Measurements from ENCODE around the gene LRP1-AS. TPM values are rescaled to one million over a fixed set of nuclear protein-coding genes. Genes with fewer than 3 reads are reported as not detected.
A peak's percentile ranks its signal among the peaks of the same experiment; 100 is the strongest.

LRP1-AS gene
- total and polyA plus RNA-seq, 10 of the 15 experiments (the other 5 are each of a cell fraction or from before 2014, with no cell fraction given), result not detected

DNA sequence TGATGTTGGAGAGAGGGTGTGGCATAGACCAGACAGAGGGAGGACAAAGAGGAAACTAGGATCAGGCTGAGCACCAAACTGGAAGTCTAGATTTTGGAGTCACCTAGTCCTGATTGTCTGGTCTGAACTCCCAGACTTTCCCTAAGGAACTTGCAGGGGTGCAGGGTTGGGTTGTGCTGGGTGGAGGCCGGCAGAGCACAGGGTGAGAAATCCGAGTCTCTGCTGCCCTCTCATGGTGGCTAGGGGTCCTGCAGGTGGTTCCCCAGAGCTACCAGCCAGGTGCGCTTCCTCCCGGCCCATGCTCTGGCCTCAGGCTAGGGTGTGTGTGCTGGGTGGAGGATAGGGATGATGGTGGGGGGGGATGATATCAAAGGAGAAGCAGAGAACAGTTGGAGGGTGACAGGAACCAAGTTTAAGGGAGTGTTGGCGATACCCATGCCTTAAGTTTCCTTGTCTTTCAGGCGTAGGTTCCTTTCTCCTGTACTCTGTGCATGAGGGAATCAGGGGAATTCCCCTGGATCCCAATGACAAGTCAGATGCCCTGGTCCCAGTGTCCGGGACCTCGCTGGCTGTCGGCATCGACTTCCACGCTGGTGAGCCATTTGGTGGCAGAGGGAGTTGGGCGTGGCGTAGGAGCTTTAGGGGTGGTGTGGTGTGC, 35.6 kb upstream of the LRP1-AS start (continued):
- TF ChIP-seq, protein P1, sequence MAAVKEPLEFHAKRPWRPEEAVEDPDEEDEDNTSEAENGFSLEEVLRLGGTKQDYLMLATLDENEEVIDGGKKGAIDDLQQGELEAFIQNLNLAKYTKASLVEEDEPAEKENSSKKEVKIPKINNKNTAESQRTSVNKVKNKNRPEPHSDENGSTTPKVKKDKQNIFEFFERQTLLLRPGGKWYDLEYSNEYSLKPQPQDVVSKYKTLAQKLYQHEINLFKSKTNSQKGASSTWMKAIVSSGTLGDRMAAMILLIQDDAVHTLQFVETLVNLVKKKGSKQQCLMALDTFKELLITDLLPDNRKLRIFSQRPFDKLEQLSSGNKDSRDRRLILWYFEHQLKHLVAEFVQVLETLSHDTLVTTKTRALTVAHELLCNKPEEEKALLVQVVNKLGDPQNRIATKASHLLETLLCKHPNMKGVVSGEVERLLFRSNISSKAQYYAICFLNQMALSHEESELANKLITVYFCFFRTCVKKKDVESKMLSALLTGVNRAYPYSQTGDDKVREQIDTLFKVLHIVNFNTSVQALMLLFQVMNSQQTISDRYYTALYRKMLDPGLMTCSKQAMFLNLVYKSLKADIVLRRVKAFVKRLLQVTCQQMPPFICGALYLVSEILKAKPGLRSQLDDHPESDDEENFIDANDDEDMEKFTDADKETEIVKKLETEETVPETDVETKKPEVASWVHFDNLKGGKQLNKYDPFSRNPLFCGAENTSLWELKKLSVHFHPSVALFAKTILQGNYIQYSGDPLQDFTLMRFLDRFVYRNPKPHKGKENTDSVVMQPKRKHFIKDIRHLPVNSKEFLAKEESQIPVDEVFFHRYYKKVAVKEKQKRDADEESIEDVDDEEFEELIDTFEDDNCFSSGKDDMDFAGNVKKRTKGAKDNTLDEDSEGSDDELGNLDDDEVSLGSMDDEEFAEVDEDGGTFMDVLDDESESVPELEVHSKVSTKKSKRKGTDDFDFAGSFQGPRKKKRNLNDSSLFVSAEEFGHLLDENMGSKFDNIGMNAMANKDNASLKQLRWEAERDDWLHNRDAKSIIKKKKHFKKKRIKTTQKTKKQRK (IDR thresholded peaks at IDR 0.05; ENCODE audit: low read depth, low read length), result no peak
- TF ChIP-seq BACH1 (IDR thresholded peaks at IDR 0.05; ENCODE audit: borderline replicate concordance) (peak; percentile 24; the same call in 1 of the 2 replicates), PAX5 (IDR thresholded peaks at IDR 0.05; ENCODE audit: borderline replicate concordance, low read depth, low read length) (0 out of 2 replicates have a peak, but pooled peaks have one; percentile 8), YY1 (IDR thresholded peaks at IDR 0.05; ENCODE audit: low read depth, low read length) (peak; percentile 35; the same call in 1 of the 2 replicates), IKZF1 (conservative IDR thresholded peaks at IDR 0.05) (peak; percentile 41), KAT2A (conservative IDR thresholded peaks at IDR 0.05; ENCODE audit: control insufficient read depth, low read depth, low read length) (no peak), NBN (IDR thresholded peaks at IDR 0.05) (no peak), RAD21 (IDR thresholded peaks at IDR 0.05; ENCODE audit: insufficient read depth, low read depth, low read length) (peak; percentile 89), LARP7 (IDR thresholded peaks at IDR 0.05) (0 out of 2 replicates have a peak, but pooled peaks have one; percentile 29), MXI1 (IDR thresholded peaks at IDR 0.05; ENCODE audit: low read depth, low read length) (no peak), ESRRA (IDR thresholded peaks at IDR 0.05; ENCODE audit: low read length) (no peak), SMC3 (IDR thresholded peaks at IDR 0.05; ENCODE audit: borderline replicate concordance, low read length) (peak; percentile 77), SPI1 (IDR thresholded peaks at IDR 0.05; ENCODE audit: borderline replicate concordance, insufficient read depth, low read depth, low read length) (peak; percentile 61; the same call in 1 of the 2 replicates), EED (IDR thresholded peaks at IDR 0.05; ENCODE audit: low read depth) (no peak), HDAC6 (IDR thresholded peaks at IDR 0.05; ENCODE audit: unreplicated experiment) (no peak), SUPT20H (IDR thresholded peaks at IDR 0.05; ENCODE audit: borderline replicate concordance, control insufficient read depth, low read depth, low read length) (no peak), MYB (IDR thresholded peaks at IDR 0.05; ENCODE audit: borderline replicate concordance, low read depth, low read length) (no peak), ATF7 (IDR thresholded peaks at IDR 0.05; ENCODE audit: low read depth) (no peak), NRF1 (conservative IDR thresholded peaks at IDR 0.05; ENCODE audit: low read depth, low read length) (no peak; the same call in 1 of the 2 replicates), BCL3 (IDR thresholded peaks at IDR 0.05; ENCODE audit: borderline replicate concordance, insufficient read depth, low read depth, low read length, poor library complexity, severe bottlenecking) (peak; percentile 34)
- TF ChIP-seq, protein P2, sequence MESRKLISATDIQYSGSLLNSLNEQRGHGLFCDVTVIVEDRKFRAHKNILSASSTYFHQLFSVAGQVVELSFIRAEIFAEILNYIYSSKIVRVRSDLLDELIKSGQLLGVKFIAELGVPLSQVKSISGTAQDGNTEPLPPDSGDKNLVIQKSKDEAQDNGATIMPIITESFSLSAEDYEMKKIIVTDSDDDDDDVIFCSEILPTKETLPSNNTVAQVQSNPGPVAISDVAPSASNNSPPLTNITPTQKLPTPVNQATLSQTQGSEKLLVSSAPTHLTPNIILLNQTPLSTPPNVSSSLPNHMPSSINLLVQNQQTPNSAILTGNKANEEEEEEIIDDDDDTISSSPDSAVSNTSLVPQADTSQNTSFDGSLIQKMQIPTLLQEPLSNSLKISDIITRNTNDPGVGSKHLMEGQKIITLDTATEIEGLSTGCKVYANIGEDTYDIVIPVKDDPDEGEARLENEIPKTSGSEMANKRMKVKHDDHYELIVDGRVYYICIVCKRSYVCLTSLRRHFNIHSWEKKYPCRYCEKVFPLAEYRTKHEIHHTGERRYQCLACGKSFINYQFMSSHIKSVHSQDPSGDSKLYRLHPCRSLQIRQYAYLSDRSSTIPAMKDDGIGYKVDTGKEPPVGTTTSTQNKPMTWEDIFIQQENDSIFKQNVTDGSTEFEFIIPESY (IDR thresholded peaks at IDR 0.05), result no peak

Data from GM12878 (cell line).